T-helper 1 cell treated with Interleukin-12 subunit alpha and Interleukin-12 subunit beta and Interleukin-4 antibody, amounts not matched to agents 30 μg/mL and 1 μg/mL, for 36 hours (primary cell): Measurements from ENCODE around the gene CDKN2A.
"Not testable (repeated sequence)": the region's sequence is repeated elsewhere in the genome, so short reads cannot be mapped to it uniquely, and the experiment has no call there.

Experiments used
- H3K27ac Mint-ChIP-seq: one replicate; pipeline ENCODE4 v1.8.0; 2021; ENCODE audit warnings: mild to moderate bottlenecking, mixed read lengths
- H3K27me3 Mint-ChIP-seq: one replicate; pipeline ENCODE4 v1.8.0; 2021; ENCODE audit warnings: low read depth, mixed read lengths
- H3K36me3 Mint-ChIP-seq: one replicate; pipeline ENCODE4 v1.8.0; 2021; ENCODE audit warnings: low read depth, mixed read lengths
- H3K4me1 Mint-ChIP-seq: one replicate; pipeline ENCODE4 v1.8.0; 2021; ENCODE audit warnings: low read depth, mixed read lengths
- H3K4me3 Mint-ChIP-seq: one replicate; pipeline ENCODE4 v1.8.0; 2021; ENCODE audit warnings: mild to moderate bottlenecking, moderate library complexity, mixed read lengths
- H3K9me3 Mint-ChIP-seq: one replicate; pipeline ENCODE4 v1.8.0; 2021; ENCODE audit warnings: mixed read lengths

CDKN2A gene

DNA sequence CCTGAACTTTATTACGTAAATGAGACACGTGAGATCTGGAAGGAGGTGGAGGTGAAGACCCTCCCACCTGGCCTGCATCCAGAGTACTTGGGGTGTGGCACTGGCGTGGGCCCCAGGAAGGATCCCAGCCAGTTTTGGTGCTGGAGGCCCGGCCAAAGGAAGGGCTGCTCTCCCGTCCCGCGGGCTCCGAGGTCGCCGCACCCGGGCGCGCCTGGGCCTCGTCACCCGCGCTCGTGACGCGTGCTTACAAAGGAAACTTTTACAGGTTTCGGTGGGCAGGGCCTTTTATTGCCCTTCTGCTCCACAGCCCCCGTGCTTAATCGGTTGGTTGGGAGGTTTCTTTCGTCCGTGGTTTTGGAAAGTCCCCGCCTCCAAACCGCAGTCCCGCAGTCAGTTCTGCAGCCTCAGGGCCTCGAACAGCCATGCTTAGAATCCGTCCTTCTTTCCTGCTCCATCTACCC is 29.2 kb downstream of the CDKN2A start:
- Mint-ChIP-seq H3K4me1 (peaks cover 31% of the 10 kb centered on the region), H3K27ac (peak overlapping the region; percentile 72), H3K36me3 (peaks cover 20% of the 10 kb centered on the region), H3K4me3 (peak overlapping the region; percentile 65), H3K9me3 (peaks cover 21% of the 10 kb centered on the region), H3K27me3 (peaks cover 95% of the 10 kb centered on the region)

DNA sequence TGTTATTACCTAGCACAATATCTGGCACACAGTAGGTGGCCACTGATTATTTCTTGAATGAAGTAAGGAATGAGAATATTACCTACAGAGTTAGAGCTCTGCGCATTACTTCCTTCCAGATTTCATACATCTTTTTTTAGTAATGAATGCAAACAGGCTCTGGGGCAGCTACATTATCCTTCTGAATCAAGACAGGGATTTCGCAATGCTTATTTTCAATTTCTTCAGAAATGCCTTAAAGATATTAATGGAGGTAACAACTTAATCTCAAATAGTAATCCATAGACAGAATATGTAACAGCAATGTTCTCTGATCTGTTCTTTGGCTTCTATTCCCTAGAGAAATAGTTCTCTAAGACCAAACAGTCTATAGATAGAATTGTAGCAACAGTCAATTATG is 32.6 kb downstream of the CDKN2A start:
- Mint-ChIP-seq H3K4me3 (no peak overlapping the region), H3K4me1 (peaks cover 18% of the 10 kb centered on the region), H3K9me3 (peaks cover 11% of the 10 kb centered on the region), H3K36me3 (peaks cover 9% of the 10 kb centered on the region), H3K27ac (no peak overlapping the region), H3K27me3 (peaks cover 68% of the 10 kb centered on the region)

DNA sequence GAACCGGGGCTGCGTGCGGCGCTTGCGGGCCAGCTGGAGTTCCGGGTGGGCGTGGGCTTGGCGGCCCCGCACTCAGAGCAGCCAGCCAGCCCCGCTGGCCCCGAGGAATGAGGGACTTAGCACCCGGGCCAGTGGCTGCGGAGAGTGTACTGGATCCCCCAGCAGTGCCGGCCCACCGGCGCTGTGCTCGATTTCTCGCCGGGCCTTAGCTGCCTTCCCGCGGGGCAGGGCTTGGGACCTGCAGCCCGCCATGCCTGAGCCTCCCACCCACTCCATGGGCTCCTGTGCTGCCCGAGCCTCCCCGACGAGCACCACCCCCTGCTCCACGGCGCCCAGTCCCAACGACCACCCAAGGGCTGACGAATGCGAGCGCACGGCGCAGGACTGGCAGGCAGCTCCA is 34.9 kb downstream of the CDKN2A start:
- not testable (repeated sequence) for H3K36me3 Mint-ChIP-seq, H3K4me1 Mint-ChIP-seq, H3K4me3 Mint-ChIP-seq, H3K27ac Mint-ChIP-seq
- Mint-ChIP-seq H3K27me3 (peaks cover 55% of the 10 kb centered on the region), H3K9me3 (peaks cover 11% of the 10 kb centered on the region)

DNA sequence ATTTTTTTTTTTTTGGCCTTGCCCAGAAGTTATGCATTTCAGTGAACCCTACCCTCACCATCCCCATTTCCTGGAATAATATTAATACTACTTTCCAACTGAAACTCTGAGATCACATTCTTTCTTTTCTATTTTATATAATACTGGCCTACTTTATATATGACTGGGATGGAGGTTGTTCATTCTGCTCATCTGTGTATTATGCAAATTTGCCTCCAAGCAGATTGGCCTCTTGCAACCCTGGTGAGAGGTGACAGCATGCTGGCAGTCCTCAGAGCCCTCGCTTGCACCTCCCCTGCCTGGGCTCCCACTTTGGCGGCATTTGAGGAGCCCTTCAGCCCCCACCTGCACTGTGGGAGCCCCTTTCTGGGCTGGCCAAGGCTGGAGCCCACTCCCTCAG is 35.4 kb downstream of the CDKN2A start:
- Mint-ChIP-seq H3K4me1 (no peaks in the 10 kb centered on the region), H3K4me3 (no peak overlapping the region), H3K27ac (no peak overlapping the region), H3K27me3 (peaks cover 54% of the 10 kb centered on the region), H3K9me3 (peaks cover 11% of the 10 kb centered on the region), H3K36me3 (no peaks in the 10 kb centered on the region)

DNA sequence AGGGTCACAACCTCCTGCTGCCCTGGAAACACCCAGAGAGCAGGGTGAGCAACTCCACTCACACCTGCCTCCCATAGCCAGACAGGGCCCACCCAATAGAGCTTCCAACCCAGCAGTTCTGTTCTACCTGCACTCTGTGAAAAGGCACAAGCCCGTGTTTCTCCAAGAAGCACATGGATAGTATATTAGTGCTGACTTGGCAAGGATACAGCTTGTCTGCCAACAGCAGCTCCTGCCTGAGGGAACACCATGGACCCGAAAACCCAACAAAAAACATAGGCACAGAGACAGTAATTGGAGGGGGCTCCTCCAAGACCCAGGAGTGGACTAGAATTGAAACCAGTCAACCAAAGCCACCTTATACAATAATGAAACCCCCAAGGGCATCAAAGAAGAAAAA is 48.6 kb downstream of the CDKN2A start:
- no peaks in the 10 kb centered on the region for H3K36me3 Mint-ChIP-seq
- no peaks in the 10 kb centered on the region for H3K4me1 Mint-ChIP-seq
- H3K4me3 Mint-ChIP-seq, result no peak overlapping the region
- no peak overlapping the region for H3K27ac Mint-ChIP-seq
- H3K9me3 Mint-ChIP-seq, result peaks cover 4% of the 10 kb centered on the region
- H3K27me3 Mint-ChIP-seq, result peaks cover 57% of the 10 kb centered on the region

DNA sequence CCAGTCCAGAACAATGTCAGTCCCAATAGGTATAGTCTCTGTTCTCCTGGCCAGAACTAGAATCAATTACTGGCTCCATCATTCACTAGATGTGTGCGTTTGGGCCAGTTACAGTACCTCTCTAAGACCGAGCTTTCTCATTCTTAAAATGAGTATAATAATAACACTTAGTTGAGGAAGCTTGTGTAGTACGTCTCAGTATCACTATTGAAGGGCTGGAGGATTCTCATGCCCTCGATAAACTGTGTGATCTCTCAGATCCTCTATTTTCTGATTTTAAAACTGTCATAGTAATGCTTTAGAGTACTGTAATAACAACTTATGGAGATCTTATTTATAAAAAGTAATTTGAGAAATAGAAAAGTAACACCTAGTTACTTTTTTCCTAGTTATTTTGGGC is 50.7 kb downstream of the CDKN2A start:
- H3K27ac Mint-ChIP-seq, result no peak overlapping the region
- H3K4me1 Mint-ChIP-seq, result no peaks in the 10 kb centered on the region
- peaks cover 4% of the 10 kb centered on the region for H3K9me3 Mint-ChIP-seq
- H3K4me3 Mint-ChIP-seq, result no peak overlapping the region
- no peaks in the 10 kb centered on the region for H3K36me3 Mint-ChIP-seq
- peaks cover 50% of the 10 kb centered on the region for H3K27me3 Mint-ChIP-seq

DNA sequence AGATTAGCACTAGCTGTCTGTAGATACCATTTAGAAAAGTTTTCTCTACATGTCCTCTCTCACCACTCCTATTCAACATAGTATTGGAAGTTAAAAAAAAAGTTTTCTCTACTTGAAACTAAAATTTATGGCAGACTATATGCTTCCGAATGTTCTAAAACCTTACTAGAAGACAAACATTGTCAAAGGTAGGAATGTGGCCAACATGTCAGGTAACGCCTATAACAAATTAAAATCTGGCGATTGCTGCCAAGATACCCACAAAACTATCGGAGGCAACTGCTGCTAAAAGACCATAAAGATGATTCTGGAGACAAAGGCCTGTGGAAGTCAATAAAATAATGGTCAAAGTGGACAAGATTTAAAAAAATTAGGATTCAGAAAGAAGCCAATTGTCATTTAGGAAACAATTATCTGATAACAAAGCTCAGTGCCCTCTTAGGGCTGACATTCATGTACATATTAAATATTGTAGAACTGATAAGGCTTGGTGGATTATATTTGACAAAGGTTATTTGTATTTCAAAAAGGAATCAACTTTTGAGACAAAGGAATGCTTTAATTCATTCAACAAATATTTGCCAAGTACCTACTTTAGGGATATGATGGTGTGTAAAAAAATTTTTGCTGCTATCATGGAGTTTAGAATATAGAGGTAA is 52.7 kb downstream of the CDKN2A start:
- no peak overlapping the region for H3K27ac Mint-ChIP-seq
- H3K4me1 Mint-ChIP-seq, result no peaks in the 10 kb centered on the region
- H3K4me3 Mint-ChIP-seq, result no peak overlapping the region
- peaks cover 4% of the 10 kb centered on the region for H3K9me3 Mint-ChIP-seq
- no peaks in the 10 kb centered on the region for H3K36me3 Mint-ChIP-seq
- H3K27me3 Mint-ChIP-seq, result peaks cover 37% of the 10 kb centered on the region

DNA sequence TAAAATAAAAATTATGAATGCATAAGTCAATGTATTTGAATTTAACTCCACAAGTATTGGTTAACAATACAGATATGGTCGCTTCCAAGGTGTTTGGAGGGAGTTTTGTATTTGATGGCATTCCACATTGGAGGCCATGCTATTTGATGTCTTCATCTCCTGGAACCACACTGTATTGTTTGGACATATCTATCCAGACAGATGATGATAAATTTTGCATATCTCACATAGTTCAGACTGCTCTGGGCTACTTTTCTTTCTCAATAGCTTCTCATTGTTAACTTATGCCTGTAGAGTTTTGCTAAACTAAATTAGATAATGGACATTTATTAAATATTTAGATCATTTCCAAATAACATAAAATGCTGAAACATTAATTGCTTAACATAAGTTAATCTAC is 58.0 kb downstream of the CDKN2A start:
- Mint-ChIP-seq H3K4me3 (no peak overlapping the region), H3K27ac (no peak overlapping the region), H3K36me3 (no peaks in the 10 kb centered on the region), H3K9me3 (no peaks in the 10 kb centered on the region), H3K27me3 (peaks cover 4% of the 10 kb centered on the region), H3K4me1 (no peaks in the 10 kb centered on the region)

DNA sequence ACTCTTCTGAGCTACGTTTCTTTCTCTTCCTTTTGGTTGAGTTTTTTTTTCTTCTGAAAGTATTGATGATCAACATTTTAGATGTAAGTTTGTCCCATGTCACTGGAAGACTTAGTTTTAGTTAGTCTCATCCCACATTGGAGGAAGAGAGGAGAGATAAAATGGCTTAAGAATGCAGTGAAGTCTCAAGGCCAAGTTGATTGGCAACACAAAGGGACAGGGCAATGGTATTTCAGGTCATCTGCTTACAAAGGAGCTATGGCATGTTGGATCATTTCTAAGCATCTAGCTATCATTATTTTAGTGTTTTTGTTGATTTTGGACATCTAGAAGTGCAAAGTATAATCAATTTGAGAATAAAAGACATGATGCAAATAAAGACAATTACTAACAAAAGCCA is 58.6 kb downstream of the CDKN2A start:
- H3K9me3 Mint-ChIP-seq, result no peaks in the 10 kb centered on the region
- no peaks in the 10 kb centered on the region for H3K4me1 Mint-ChIP-seq
- no peak overlapping the region for H3K27ac Mint-ChIP-seq
- peaks cover 3% of the 10 kb centered on the region for H3K27me3 Mint-ChIP-seq
- H3K4me3 Mint-ChIP-seq, result no peak overlapping the region
- H3K36me3 Mint-ChIP-seq, result no peaks in the 10 kb centered on the region

DNA sequence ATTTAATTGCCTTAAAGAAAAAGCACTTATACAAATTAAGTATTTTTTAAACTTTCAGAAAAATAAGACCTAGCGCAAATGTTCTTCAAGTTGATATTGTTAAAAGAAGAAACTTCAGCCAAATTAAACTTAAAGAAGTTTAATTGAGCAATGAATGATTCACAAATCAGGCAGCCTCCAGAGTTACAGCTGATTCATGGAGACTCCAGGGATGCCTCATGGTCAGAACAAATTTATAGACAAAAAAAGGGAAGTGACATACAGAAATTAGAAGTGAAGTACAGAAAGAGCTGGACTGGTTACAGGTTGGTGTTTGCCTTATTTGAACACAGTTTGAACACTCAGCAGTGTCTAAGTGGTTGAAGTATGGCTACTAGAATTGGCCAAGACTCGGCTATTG is 60.3 kb downstream of the CDKN2A start:
- H3K27ac Mint-ChIP-seq, result no peak overlapping the region
- H3K4me3 Mint-ChIP-seq, result no peak overlapping the region
- H3K9me3 Mint-ChIP-seq, result peaks cover 4% of the 10 kb centered on the region
- no peaks in the 10 kb centered on the region for H3K36me3 Mint-ChIP-seq
- peaks cover 3% of the 10 kb centered on the region for H3K27me3 Mint-ChIP-seq
- no peaks in the 10 kb centered on the region for H3K4me1 Mint-ChIP-seq

DNA sequence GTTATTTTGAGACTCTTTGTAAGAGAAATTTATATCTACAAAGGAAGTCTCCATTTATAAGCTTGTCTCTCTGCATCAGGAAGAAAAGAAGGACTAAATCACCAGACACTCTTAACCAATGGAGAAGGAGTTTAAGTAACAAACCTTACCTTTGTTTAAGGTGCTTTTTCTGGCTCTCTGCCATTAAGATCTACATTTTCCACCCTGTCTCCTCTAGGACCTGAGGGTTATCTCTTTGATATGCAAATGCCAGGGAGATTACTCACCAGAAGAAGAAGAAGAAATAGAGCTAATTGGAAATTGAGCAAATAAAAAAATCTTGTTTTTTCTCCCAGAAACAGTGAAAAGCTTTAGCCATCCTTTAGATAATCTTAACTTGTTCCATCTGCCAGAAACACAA is 60.9 kb downstream of the CDKN2A start:
- H3K4me1 Mint-ChIP-seq, result no peaks in the 10 kb centered on the region
- H3K9me3 Mint-ChIP-seq, result peaks cover 4% of the 10 kb centered on the region
- no peak overlapping the region for H3K4me3 Mint-ChIP-seq
- no peak overlapping the region for H3K27ac Mint-ChIP-seq
- no peaks in the 10 kb centered on the region for H3K36me3 Mint-ChIP-seq
- peaks cover 3% of the 10 kb centered on the region for H3K27me3 Mint-ChIP-seq

DNA sequence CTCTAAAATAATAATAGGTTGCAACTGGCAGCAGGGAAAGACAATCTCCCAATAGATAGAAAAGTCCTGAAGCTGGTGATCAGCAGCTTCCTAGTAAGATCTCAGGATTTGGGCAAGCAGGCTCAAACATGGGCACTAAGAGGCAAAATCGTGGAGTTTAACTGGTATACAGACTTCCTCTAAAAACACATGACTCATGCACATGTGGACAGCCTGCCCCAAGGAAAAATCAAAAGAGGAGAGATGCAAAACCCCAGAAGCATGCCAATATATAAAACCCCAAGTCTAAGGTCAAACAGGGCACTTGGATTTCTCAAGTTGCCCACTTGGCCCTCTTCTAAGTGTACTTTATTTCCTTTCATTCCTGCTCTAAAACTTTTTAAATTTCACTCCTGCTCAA is 62.8 kb downstream of the CDKN2A start:
- H3K4me1 Mint-ChIP-seq, result peaks cover 8% of the 10 kb centered on the region
- peaks cover 3% of the 10 kb centered on the region for H3K27me3 Mint-ChIP-seq
- no peak overlapping the region for H3K4me3 Mint-ChIP-seq
- no peaks in the 10 kb centered on the region for H3K36me3 Mint-ChIP-seq
- no peak overlapping the region for H3K27ac Mint-ChIP-seq
- H3K9me3 Mint-ChIP-seq, result peaks cover 4% of the 10 kb centered on the region

DNA sequence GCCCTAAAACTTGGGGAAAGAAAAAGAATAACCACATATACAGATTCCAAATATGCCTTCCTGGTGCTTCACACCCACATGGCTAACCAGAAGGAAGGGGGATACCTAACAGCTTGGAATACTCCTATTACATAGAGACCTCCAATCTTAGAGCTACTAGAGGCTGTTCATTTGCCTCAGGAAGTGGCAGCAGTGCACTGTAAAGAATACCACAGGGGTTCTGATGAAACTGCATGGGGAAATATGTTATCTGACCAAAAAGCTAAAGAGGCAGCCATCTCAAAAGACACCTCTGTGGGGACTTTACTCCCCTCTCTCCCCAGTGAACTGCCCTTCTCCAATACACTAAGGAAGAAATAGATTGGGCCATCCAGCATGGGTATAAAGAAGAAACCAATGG is 66.4 kb downstream of the CDKN2A start:
- H3K36me3 Mint-ChIP-seq, result peaks cover 3% of the 10 kb centered on the region
- H3K27ac Mint-ChIP-seq, result no peak overlapping the region
- H3K9me3 Mint-ChIP-seq, result peaks cover 4% of the 10 kb centered on the region

DNA sequence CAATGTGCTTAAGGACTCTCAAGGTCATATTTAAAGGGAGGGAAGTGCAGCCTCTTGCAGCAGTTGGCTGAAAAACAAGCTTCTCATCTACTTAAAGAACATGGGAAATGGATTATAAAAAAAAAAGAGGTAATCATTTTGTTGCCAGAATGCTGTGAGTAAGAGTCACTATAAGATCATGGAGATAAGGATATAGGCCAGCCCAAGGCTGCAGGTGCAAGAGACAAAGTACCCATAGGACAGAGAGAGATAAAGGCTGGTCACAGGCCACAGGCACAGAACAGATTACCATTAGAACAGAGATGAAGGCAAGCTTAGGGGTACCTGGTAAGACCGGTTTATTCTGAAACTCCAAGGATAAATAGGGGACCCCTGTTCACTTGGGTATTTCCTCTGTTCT is 70.5 kb downstream of the CDKN2A start:
- Mint-ChIP-seq H3K27ac (no peak overlapping the region), H3K27me3 (no peaks in the 10 kb centered on the region), H3K4me1 (peaks cover 27% of the 10 kb centered on the region), H3K9me3 (peaks cover under 1% of the 10 kb centered on the region), H3K36me3 (peaks cover 7% of the 10 kb centered on the region), H3K4me3 (no peak overlapping the region)

More for the DNA sequence above, 66.4 kb downstream of the CDKN2A start:
- Mint-ChIP-seq H3K27me3 (no peaks in the 10 kb centered on the region), H3K4me3 (no peak overlapping the region), H3K4me1 (peaks cover 8% of the 10 kb centered on the region)

DNA sequence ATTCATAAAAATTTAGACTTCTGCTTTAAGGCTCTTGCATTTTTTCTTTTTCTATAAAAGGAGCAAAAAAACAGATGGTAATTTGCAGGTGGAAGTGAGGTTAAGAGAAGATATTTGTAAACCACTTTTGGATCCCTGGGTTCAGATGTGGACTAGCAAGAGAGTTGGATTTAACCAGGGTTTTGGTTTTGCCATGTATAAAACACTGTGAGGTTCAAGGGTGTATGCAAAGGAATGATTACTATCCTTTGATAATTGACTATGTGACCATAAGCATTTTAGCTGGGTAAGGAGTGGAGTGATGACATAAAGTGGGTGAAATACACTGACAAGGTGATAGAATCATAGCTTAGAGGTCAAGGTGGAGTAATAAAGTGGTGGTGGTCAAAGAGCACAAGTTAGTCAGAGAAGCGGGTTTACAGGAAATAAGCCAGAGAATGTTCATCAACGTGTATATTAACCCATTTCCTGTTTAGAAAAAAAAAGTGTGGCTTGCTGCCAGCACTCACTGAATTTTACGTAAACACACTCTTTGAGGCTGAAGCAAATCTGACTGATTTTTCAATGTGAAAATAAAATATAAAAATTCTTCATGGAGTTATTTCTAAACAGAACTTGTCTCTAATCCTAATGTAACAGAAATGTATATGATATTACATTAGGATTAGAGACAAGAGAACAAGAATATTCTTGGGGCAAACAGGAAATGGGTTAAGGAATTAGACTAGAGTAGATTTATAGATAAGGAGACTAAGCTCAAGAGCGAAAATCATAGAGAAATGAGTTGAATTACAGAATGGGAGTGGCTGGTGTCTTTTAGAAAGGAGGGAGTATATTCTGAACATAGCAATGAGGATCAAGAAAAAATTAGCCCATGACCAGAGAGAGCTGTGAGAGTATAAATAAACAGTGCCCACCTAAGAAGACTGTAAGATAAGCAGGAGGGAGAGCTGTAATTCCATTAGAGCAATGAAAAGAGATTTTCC is 74.5 kb downstream of the CDKN2A start:
- H3K4me1 Mint-ChIP-seq, result peaks cover 22% of the 10 kb centered on the region
- peak overlapping the region; percentile 66 for H3K27ac Mint-ChIP-seq
- no peaks in the 10 kb centered on the region for H3K27me3 Mint-ChIP-seq
- peaks cover 16% of the 10 kb centered on the region for H3K9me3 Mint-ChIP-seq
- peak overlapping the region; percentile 47 for H3K4me3 Mint-ChIP-seq
- H3K36me3 Mint-ChIP-seq, result peaks cover 12% of the 10 kb centered on the region
